ENCODE measurements around the gene MARS1.
"Not testable (repeated sequence)": the region's sequence is repeated elsewhere in the genome, so short reads cannot be mapped to it uniquely, and the experiment has no call there.

The MARS1 gene

GRCh38 chr12:57515934-57516541, 28.2 kb downstream of the MARS1 start:
- no peak overlapping the region for H3K4me3 Mint-ChIP-seq
- DNase-seq: no peak
- no peaks in the 10 kb centered on the region for H3K27me3 Mint-ChIP-seq
- H3K27ac Mint-ChIP-seq: peak overlapping the region; percentile 40
- H3K36me3 Mint-ChIP-seq: peaks cover 79% of the 10 kb centered on the region
- H3K9me3 Mint-ChIP-seq: no peaks in the 10 kb centered on the region
- H3K4me1 Mint-ChIP-seq: peaks cover 30% of the 10 kb centered on the region
- CTCF ChIA-PET: interaction anchor here (0.6 to 1.2 kb wide), 4 partner anchors 16 to 42 kb away, joined by 3 to 4 read pairs (median 4); no protein-coding TSS in a partner anchor

- Mint-ChIP-seq H3K27me3 (no peaks in the 10 kb centered on the region), H3K4me1 (peaks cover 36% of the 10 kb centered on the region), H3K27ac (peak overlapping the region; percentile 55), H3K4me3 (no peak overlapping the region), H3K9me3 (no peaks in the 10 kb centered on the region), H3K36me3 (peaks cover 74% of the 10 kb centered on the region)
- CTCF ChIA-PET: interaction anchor here (0.6 to 1.7 kb wide), 4 partner anchors 16 to 40 kb away, joined by 3 to 4 read pairs (median 4); no protein-coding TSS in a partner anchor
- no peak for DNase-seq
These were observed 28.8 kb downstream of the MARS1 start for GRCh38 chr12:57516617-57517153.

- CTCF ChIA-PET: interaction anchor here (1.2 to 1.7 kb wide), 2 partner anchors 24 to 41 kb away, joined by 4 read pairs; no protein-coding TSS in a partner anchor
- no peaks in the 10 kb centered on the region for H3K9me3 Mint-ChIP-seq
- H3K4me3 Mint-ChIP-seq: peak overlapping the region; percentile 13
- DNase-seq: no peak
- peaks cover 69% of the 10 kb centered on the region for H3K36me3 Mint-ChIP-seq
- H3K27ac Mint-ChIP-seq: peak overlapping the region; percentile 55
- H3K4me1 Mint-ChIP-seq: peaks cover 40% of the 10 kb centered on the region
- H3K27me3 Mint-ChIP-seq: peaks cover 3% of the 10 kb centered on the region
These were observed 29.3 kb downstream of the MARS1 start for GRCh38 chr12:57517187-57517586.

- CTCF ChIA-PET: interaction anchor here (0.6 to 1.7 kb wide), 3 partner anchors 19 to 59 kb away, joined by 3 to 4 read pairs (median 3); no protein-coding TSS in a partner anchor
- H3K4me3 Mint-ChIP-seq: peak overlapping the region; percentile 13
- not testable (repeated sequence) for DNase-seq, H3K27me3 Mint-ChIP-seq, H3K9me3 Mint-ChIP-seq, H3K27ac Mint-ChIP-seq
- H3K36me3 Mint-ChIP-seq: peaks cover 63% of the 10 kb centered on the region
- H3K4me1 Mint-ChIP-seq: peaks cover 41% of the 10 kb centered on the region
These were observed 29.9 kb downstream of the MARS1 start for GRCh38 chr12:57517718-57518117.

- H3K36me3 Mint-ChIP-seq: peaks cover 60% of the 10 kb centered on the region
- CTCF ChIA-PET: interaction anchor here (0.6 to 1.7 kb wide), 3 partner anchors 20 to 60 kb away, joined by 3 to 4 read pairs (median 3); no protein-coding TSS in a partner anchor
These were observed 30.5 kb downstream of the MARS1 start for GRCh38 chr12:57518176-57518919.

GRCh38 chr12:57518920-57519795, 31.3 kb downstream of the MARS1 start:
- CTCF ChIA-PET: interaction anchor here (0.9 kb wide), 2 partner anchors 33 to 43 kb away, joined by 3 read pairs; no protein-coding TSS in a partner anchor
- peaks cover 52% of the 10 kb centered on the region for H3K4me1 Mint-ChIP-seq
- no peak for DNase-seq
- peak overlapping the region; percentile 100 for H3K27ac Mint-ChIP-seq
- peaks cover 5% of the 10 kb centered on the region for H3K27me3 Mint-ChIP-seq
- H3K4me3 Mint-ChIP-seq: peak overlapping the region; percentile 96
- peaks cover 61% of the 10 kb centered on the region for H3K36me3 Mint-ChIP-seq
- no peaks in the 10 kb centered on the region for H3K9me3 Mint-ChIP-seq

More at GRCh38 chr12:57518176-57518919, 30.5 kb downstream of the MARS1 start:
- H3K27ac Mint-ChIP-seq: peak overlapping the region; percentile 16
- no peaks in the 10 kb centered on the region for H3K9me3 Mint-ChIP-seq
- H3K27me3 Mint-ChIP-seq: peaks cover 5% of the 10 kb centered on the region
- no peak for DNase-seq
- H3K4me3 Mint-ChIP-seq: peak overlapping the region; percentile 33
- peaks cover 44% of the 10 kb centered on the region for H3K4me1 Mint-ChIP-seq

- H3K27ac Mint-ChIP-seq: peak overlapping the region; percentile 100
- peaks cover 58% of the 10 kb centered on the region for H3K4me1 Mint-ChIP-seq
- CTCF ChIA-PET: interaction anchor here (0.9 kb wide), 2 partner anchors 34 to 43 kb away, joined by 3 read pairs; no protein-coding TSS in a partner anchor
- DNase-seq: no peak
- H3K9me3 Mint-ChIP-seq: no peaks in the 10 kb centered on the region
- peak overlapping the region; percentile 96 for H3K4me3 Mint-ChIP-seq
- H3K27me3 Mint-ChIP-seq: peaks cover 5% of the 10 kb centered on the region
- peaks cover 59% of the 10 kb centered on the region for H3K36me3 Mint-ChIP-seq
These were observed 31.9 kb downstream of the MARS1 start for GRCh38 chr12:57519796-57520052.

GRCh38 chr12:57520053-57520818, 32.4 kb downstream of the MARS1 start, which contains the start of gene DDIT3:
DDIT3 (minus strand) TSS chr12:57520514; CDS start chr12:57517406, 3,108 bp downstream.
- Mint-ChIP-seq H3K27me3 (peaks cover 5% of the 10 kb centered on the region), H3K27ac (peak within 1 kb of the TSS; percentile 100), H3K36me3 (peaks cover 58% of the 10 kb centered on the region), H3K4me1 (peaks cover 61% of the 10 kb centered on the region), H3K9me3 (no peaks in the 10 kb centered on the region), H3K4me3 (peak within 1 kb of the TSS; percentile 96)
- CTCF ChIA-PET: interaction anchor here (0.6 to 1.0 kb wide), 3 partner anchors 34 to 236 kb away, joined by 3 read pairs; no protein-coding TSS in a partner anchor
- peak; percentile 99 for DNase-seq

- H3K4me3 Mint-ChIP-seq: peak overlapping the region; percentile 96
- no peaks in the 10 kb centered on the region for H3K9me3 Mint-ChIP-seq
- peaks cover 5% of the 10 kb centered on the region for H3K27me3 Mint-ChIP-seq
- CTCF ChIA-PET: no interaction called here
- peaks cover 69% of the 10 kb centered on the region for H3K4me1 Mint-ChIP-seq
- peaks cover 47% of the 10 kb centered on the region for H3K36me3 Mint-ChIP-seq
- H3K27ac Mint-ChIP-seq: peak overlapping the region; percentile 100
- peak; percentile 40 for DNase-seq
These were observed 33.7 kb downstream of the MARS1 start for GRCh38 chr12:57521525-57522010.

GRCh38 chr12:57522011-57522886, 34.4 kb downstream of the MARS1 start, which contains the start of gene MBD6:
MBD6 (plus strand) TSS chr12:57522824; CDS start chr12:57524304, 1,480 bp downstream.
- Mint-ChIP-seq H3K36me3 (peaks cover 44% of the 10 kb centered on the region), H3K27me3 (peaks cover 5% of the 10 kb centered on the region), H3K4me3 (peak within 1 kb of the TSS; percentile 99), H3K9me3 (no peaks in the 10 kb centered on the region), H3K27ac (peak within 1 kb of the TSS; percentile 100), H3K4me1 (peaks cover 68% of the 10 kb centered on the region)
- CTCF ChIA-PET: no interaction called here
- peak; percentile 93 for DNase-seq

- peaks cover 40% of the 10 kb centered on the region for H3K36me3 Mint-ChIP-seq
- DNase-seq: peak; percentile 69
- peak overlapping the region; percentile 99 for H3K4me3 Mint-ChIP-seq
- no peaks in the 10 kb centered on the region for H3K9me3 Mint-ChIP-seq
- CTCF ChIA-PET: interaction anchor here (1.2 to 1.6 kb wide), 4 partner anchors 11 to 98 kb away, joined by 3 to 6 read pairs (median 4); partner anchors contain the start of gene DCTN2
- peak overlapping the region; percentile 91 for H3K27ac Mint-ChIP-seq
- peaks cover 60% of the 10 kb centered on the region for H3K4me1 Mint-ChIP-seq
- peaks cover 5% of the 10 kb centered on the region for H3K27me3 Mint-ChIP-seq
These were observed 35.2 kb downstream of the MARS1 start for GRCh38 chr12:57522887-57523705.

All from activated naive CD4-positive, alpha-beta T cell treated with anti-CD3 and anti-CD28 coated beads, Interleukin-2, amount 10 ng/mL, durations not matched to agents 7 days and 5 days (primary cell).